HCT116 (cell line): ENCODE data around the gene SNTG2. TPM values are rescaled to one million over a fixed set of nuclear protein-coding genes. Genes with fewer than 3 reads are reported as not detected.

Experiments
- ATAC-seq: fragments of 200-7000 bp; cut with Tn5 transposase; 2 replicates; pipeline ENCODE4 v1.9.1; 2020; ENCODE audit warnings: mild to moderate bottlenecking, moderate library complexity
- BruUV-seq: library from RNA; stranded (reverse); fragments of 400-500 nt; replicated peaks from 2 replicates; lab custom pipeline; 2021; lab: Mats Ljungman, UMichigan
- CTCF ChIA-PET: fragments of 300-600 bp; sonication (Branson Sonifier 250); formaldehyde crosslinking; loops from one replicate; lab custom pipeline; 2021; ENCODE audit warnings: antibody characterized with exemption; lab: Charles Lee
- POLR2A ChIA-PET: fragments of 300-600, 350-600 bp; sonication (Branson Sonifier 250); formaldehyde crosslinking; loops from one replicate; lab custom pipeline; 2021; ENCODE audit warnings: antibody characterized with exemption; lab: Charles Lee
- RAD21 ChIA-PET, 2 experiments: fragments of 300-600 bp; sonication (Branson Sonifier 250); formaldehyde crosslinking; loops; one replicate each; lab custom pipeline; 2023; ENCODE audit warnings: low total read pairs in 2 of 2; ENCODE audit not compliant: uncharacterized antibody in 2 of 2, unreplicated experiment in 2 of 2, low non-redundant PET in 1 of 2; lab: Charles Lee
- DNase-seq: peaks from one replicate; pipeline ENCODE4 v3.0.0-alpha.2; 2010; ENCODE audit warnings: low read depth, low spot score
- H2AFZ ChIP-seq: fragments of 200-600 bp; shearing (Covaris generic), sonication (generic); 2 replicates; pipeline ENCODE4 v1.6.1; 2017; ENCODE audit warnings: low read depth, mixed run types, mixed read lengths, antibody characterized with exemption, low read length; ENCODE audit not compliant: poor library complexity, severe bottlenecking
- H3K27ac ChIP-seq: 2 replicates; pipeline ENCODE4 v1.5.1; 2012; ENCODE audit warnings: low read depth, low read length
- H3K27me3 ChIP-seq: fragments of 200-600 bp; sonication (generic); 2 replicates; pipeline ENCODE4 v1.6.1; 2016; ENCODE audit warnings: mixed run types, low read length, mixed read lengths; ENCODE audit not compliant: insufficient read depth
- H3K36me3 ChIP-seq, 2 experiments: fragments of 200-500 bp in 1 of 2; fragments of 200-600 bp in 1 of 2; sonication (Bioruptor generic) in 1 of 2; sonication (generic) in 1 of 2; 2 replicates each; pipeline versions ENCODE4 v1.5.1 to v1.6.1; 2014 to 2016; ENCODE audit warnings: low read length in 2 of 2, inconsistent platforms in 1 of 2, mixed read lengths in 1 of 2, mixed run types in 1 of 2; ENCODE audit not compliant: insufficient read depth in 2 of 2, control insufficient read depth in 1 of 2
- H3K4me1 ChIP-seq, 2 experiments: fragments of 200-600 bp in 1 of 2; sonication (generic) in 1 of 2; 2 replicates each; pipeline versions ENCODE4 v1.5.1 to v1.6.1; 2012 to 2017; ENCODE audit warnings: low read length in 2 of 2, inconsistent platforms in 1 of 2, mild to moderate bottlenecking in 1 of 2, mixed read lengths in 1 of 2, mixed run types in 1 of 2, moderate library complexity in 1 of 2; ENCODE audit not compliant: insufficient read depth in 2 of 2, control insufficient read depth in 1 of 2
- H3K4me2 ChIP-seq: fragments of 200-600 bp; sonication (generic); 2 replicates; pipeline ENCODE4 v1.6.1; 2017; ENCODE audit warnings: mixed run types, low read length, mixed read lengths
- H3K4me3 ChIP-seq, 2 experiments: fragments of 200-600 bp in 1 of 2; sonication (generic) in 1 of 2; replicated peaks in 1 of 2; 2 replicates each; pipeline ENCODE4 v1.5.1; 2011 to 2016; ENCODE audit warnings: low read length in 2 of 2, control low read depth in 1 of 2, low read depth in 1 of 2, mild to moderate bottlenecking in 1 of 2, mixed read lengths in 1 of 2, mixed run types in 1 of 2
- H3K79me2 ChIP-seq: fragments of 200-600 bp; sonication (generic); 2 replicates; pipeline ENCODE4 v1.6.1; 2017; ENCODE audit warnings: mild to moderate bottlenecking, mixed run types, low read length, moderate library complexity, mixed read lengths; ENCODE audit not compliant: insufficient read depth
- H3K9ac ChIP-seq: fragments of 200-600 bp; sonication (generic); 2 replicates; pipeline ENCODE4 v1.6.1; 2016; ENCODE audit warnings: low read length, mixed read lengths
- H3K9me2 ChIP-seq: fragments of 200-600 bp; sonication (generic), shearing (Covaris generic); 2 replicates; pipeline ENCODE4 v1.6.1; 2017; ENCODE audit warnings: mixed run types, mild to moderate bottlenecking, moderate library complexity; ENCODE audit not compliant: insufficient read depth
- H3K9me3 ChIP-seq, 2 experiments: fragments of 200-500 bp in 1 of 2; fragments of 200-600 bp in 1 of 2; sonication (Bioruptor generic) in 1 of 2; sonication (generic) in 1 of 2; 2 replicates each; pipeline ENCODE4 v1.6.1; 2014 to 2017; ENCODE audit warnings: low read length in 2 of 2, mixed read lengths in 2 of 2, inconsistent platforms in 1 of 2, low read depth in 1 of 2, mild to moderate bottlenecking in 1 of 2, mixed run types in 1 of 2, moderate library complexity in 1 of 2; ENCODE audit not compliant: control insufficient read depth in 1 of 2, insufficient read depth in 1 of 2
- H4K20me1 ChIP-seq: fragments of 200-600 bp; sonication (generic), shearing (Covaris generic); 2 replicates; pipeline ENCODE4 v1.6.1; 2017; ENCODE audit warnings: mixed run types, mild to moderate bottlenecking, moderate library complexity; ENCODE audit not compliant: insufficient read depth
- CBX3 ChIP-seq: IDR thresholded peaks from 2 replicates; pipeline ENCODE4 v1.6.1; 2012; ENCODE audit warnings: low read depth
- EGR1 ChIP-seq: IDR thresholded peaks from 2 replicates; pipeline ENCODE4 v1.6.1; 2012; ENCODE audit warnings: low read depth
- ELF1 ChIP-seq: IDR thresholded peaks from 2 replicates; pipeline ENCODE4 v1.6.1; 2012; ENCODE audit warnings: low read depth, borderline replicate concordance
- EZH2 ChIP-seq: fragments of 200-600 bp; sonication (generic); IDR thresholded peaks from 2 replicates; pipeline ENCODE4 v1.6.1; 2017; ENCODE audit warnings: antibody characterized with exemption, mixed run types
- EZH2phosphoT487 ChIP-seq: fragments of 200-600 bp; IDR thresholded peaks from 2 replicates; pipeline ENCODE4 v1.6.1; 2018; ENCODE audit warnings: antibody characterized with exemption, borderline replicate concordance
- POLR2A ChIP-seq: IDR thresholded peaks from 2 replicates; pipeline ENCODE4 v1.7.0; 2011; ENCODE audit warnings: borderline replicate concordance; ENCODE audit not compliant: insufficient read depth, insufficient read length; ENCODE audit errors: extremely low read depth
- POLR2AphosphoS5 ChIP-seq: IDR thresholded peaks from 2 replicates; pipeline ENCODE4 v1.6.1; 2011; ENCODE audit warnings: mild to moderate bottlenecking, low read depth, low read length, moderate library complexity
- RAD21 ChIP-seq: IDR thresholded peaks from 2 replicates; pipeline ENCODE4 v1.6.1; 2012; ENCODE audit warnings: low read depth, mild to moderate bottlenecking
- SIN3A ChIP-seq: IDR thresholded peaks from 2 replicates; pipeline ENCODE4 v1.6.1; 2012; ENCODE audit warnings: low read depth
- SP1 ChIP-seq: IDR thresholded peaks from 2 replicates; pipeline ENCODE4 v1.6.1; 2012; ENCODE audit warnings: low read depth
- SRF ChIP-seq: IDR thresholded peaks from 2 replicates; pipeline ENCODE4 v1.6.1; 2012; ENCODE audit warnings: low read depth
- TCF7L2 ChIP-seq: IDR thresholded peaks from 2 replicates; pipeline ENCODE4 v1.7.0; 2011; ENCODE audit warnings: borderline replicate concordance, inconsistent platforms; ENCODE audit not compliant: insufficient read depth, insufficient read length; ENCODE audit errors: extremely low read depth
- YY1 ChIP-seq: IDR thresholded peaks from 2 replicates; pipeline ENCODE4 v1.6.1; 2011; ENCODE audit warnings: low read length, low read depth, moderate library complexity, mild to moderate bottlenecking; ENCODE audit not compliant: insufficient replicate concordance; ENCODE audit errors: extremely low read depth
- ZNF274 ChIP-seq: fragments of 200-500 bp; sonication (Bioruptor generic); IDR thresholded peaks from 2 replicates; pipeline ENCODE4 v1.6.1; 2014; ENCODE audit warnings: mild to moderate bottlenecking, low read depth, low read length, inconsistent platforms
- intact Hi-C: fragments of 100-400 bp; cut with micrococcal nuclease; formaldehyde crosslinking; loops from 2 replicates; pipeline ENCODE4 v1.10.0; 2022
- total RNA-seq: library from RNA; stranded (reverse); gene quantifications from one replicate; pipeline ENCODE4 v1.2.1, GENCODE V29; 2021; ENCODE audit not compliant: unreplicated experiment
- TF ChIP-seq, protein P1 (sequence below): IDR thresholded peaks from 2 replicates; pipeline ENCODE4 v1.6.1; 2012; ENCODE audit warnings: low read depth
- TF ChIP-seq, protein P2 (sequence below): IDR thresholded peaks from 2 replicates; pipeline ENCODE4 v1.6.1; 2011; ENCODE audit warnings: mild to moderate bottlenecking, low read length, moderate library complexity; ENCODE audit not compliant: insufficient replicate concordance; ENCODE audit errors: extremely low read depth
- TF ChIP-seq, protein P3 (sequence below): IDR thresholded peaks from 2 replicates; pipeline ENCODE4 v1.6.1; 2012
- TF ChIP-seq, protein P4 (sequence below), 3 experiments: fragments of 200-600 bp in 1 of 3; sonication (generic) in 1 of 3; IDR thresholded peaks in 2 of 3; conservative IDR thresholded peaks in 1 of 3; 2 replicates each; pipeline ENCODE4 v1.5.1; 2012 to 2017; ENCODE audit warnings: low read depth in 2 of 3, low read length in 2 of 3, antibody characterized with exemption in 1 of 3, borderline replicate concordance in 1 of 3, control low read depth in 1 of 3, mild to moderate bottlenecking in 1 of 3, mixed read lengths in 1 of 3, mixed run types in 1 of 3, moderate library complexity in 1 of 3; ENCODE audit not compliant: insufficient read depth in 1 of 3
- TF ChIP-seq, protein P5 (sequence below): IDR thresholded peaks from 2 replicates; pipeline ENCODE4 v1.6.1; 2012

SNTG2 gene
- total RNA-seq, 1 experiment from 2014 or later = not detected

DNA sequence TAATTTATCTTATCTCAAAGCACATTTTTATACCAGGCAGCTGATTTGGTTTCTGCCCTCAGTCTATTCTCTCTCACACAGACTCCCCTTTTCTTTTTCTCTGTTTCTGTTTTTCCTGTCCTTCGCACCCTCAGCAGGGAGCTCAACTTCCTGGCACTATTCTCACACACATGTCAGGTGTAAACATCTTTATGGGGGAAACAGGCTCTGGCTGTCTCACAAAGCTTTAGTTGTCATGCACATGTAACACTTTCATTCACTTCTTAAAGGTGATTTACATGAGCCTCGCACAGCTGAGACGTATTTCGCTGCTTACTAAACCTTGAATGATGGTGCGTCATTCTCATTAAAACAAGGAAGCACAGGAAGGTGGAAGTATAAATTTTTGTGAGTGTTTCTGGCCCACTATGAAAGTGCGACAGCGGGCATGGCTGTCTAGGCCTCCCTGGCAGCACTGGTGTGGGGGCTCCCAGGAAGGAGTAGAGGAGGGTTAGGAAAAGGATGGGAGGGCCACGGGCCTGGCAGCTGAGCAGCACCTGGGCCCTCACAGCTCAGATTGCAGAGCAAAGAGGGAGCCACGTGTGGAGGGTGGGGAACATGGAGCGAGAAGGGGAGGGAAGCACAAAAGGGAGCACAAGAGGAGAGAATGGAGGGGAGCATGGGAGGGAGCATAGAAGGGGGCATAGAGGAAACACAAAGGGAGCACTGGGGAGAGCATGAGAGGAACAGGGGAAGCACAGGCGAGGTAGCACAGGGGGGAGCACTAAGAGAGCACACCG, 46.2 kb upstream of the SNTG2 start:
- ChIA-PET POLR2A (no interaction called here), RAD21 (no interaction called here), CTCF (no interaction called here)
- Histone ChIP-seq H3K4me1 (no peaks in the 10 kb centered on the region), H3K79me2 (no peaks in the 10 kb centered on the region), H4K20me1 (no peaks in the 10 kb centered on the region), H3K9me2 (no peaks in the 10 kb centered on the region), H3K4me2 (no peak overlapping the region), H3K4me3 (no peak overlapping the region), H2AFZ (no peak overlapping the region), H3K9me3 (no peaks in the 10 kb centered on the region), H3K9ac (no peak overlapping the region), H3K36me3 (no peaks in the 10 kb centered on the region), H3K27ac (no peak overlapping the region), H3K27me3 (peaks cover 12% of the 10 kb centered on the region)
- BruUV-seq = no TSS peak
- no peak for ATAC-seq
- intact Hi-C loops = no loop called here
- DNase-seq = no peak
- TF ChIP-seq SRF (no peak), ZNF274 (no peak), YY1 (no peak), RAD21 (no peak), TCF7L2 (no peak), POLR2AphosphoS5 (no peak), EZH2 (no peak), ELF1 (no peak), EGR1 (no peak), CBX3 (no peak), EZH2phosphoT487 (no peak), POLR2A (no peak), SP1 (no peak), SIN3A (no peak)
- TF ChIP-seq, protein P1, sequence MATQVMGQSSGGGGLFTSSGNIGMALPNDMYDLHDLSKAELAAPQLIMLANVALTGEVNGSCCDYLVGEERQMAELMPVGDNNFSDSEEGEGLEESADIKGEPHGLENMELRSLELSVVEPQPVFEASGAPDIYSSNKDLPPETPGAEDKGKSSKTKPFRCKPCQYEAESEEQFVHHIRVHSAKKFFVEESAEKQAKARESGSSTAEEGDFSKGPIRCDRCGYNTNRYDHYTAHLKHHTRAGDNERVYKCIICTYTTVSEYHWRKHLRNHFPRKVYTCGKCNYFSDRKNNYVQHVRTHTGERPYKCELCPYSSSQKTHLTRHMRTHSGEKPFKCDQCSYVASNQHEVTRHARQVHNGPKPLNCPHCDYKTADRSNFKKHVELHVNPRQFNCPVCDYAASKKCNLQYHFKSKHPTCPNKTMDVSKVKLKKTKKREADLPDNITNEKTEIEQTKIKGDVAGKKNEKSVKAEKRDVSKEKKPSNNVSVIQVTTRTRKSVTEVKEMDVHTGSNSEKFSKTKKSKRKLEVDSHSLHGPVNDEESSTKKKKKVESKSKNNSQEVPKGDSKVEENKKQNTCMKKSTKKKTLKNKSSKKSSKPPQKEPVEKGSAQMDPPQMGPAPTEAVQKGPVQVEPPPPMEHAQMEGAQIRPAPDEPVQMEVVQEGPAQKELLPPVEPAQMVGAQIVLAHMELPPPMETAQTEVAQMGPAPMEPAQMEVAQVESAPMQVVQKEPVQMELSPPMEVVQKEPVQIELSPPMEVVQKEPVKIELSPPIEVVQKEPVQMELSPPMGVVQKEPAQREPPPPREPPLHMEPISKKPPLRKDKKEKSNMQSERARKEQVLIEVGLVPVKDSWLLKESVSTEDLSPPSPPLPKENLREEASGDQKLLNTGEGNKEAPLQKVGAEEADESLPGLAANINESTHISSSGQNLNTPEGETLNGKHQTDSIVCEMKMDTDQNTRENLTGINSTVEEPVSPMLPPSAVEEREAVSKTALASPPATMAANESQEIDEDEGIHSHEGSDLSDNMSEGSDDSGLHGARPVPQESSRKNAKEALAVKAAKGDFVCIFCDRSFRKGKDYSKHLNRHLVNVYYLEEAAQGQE = no peak
- TF ChIP-seq, protein P2, sequence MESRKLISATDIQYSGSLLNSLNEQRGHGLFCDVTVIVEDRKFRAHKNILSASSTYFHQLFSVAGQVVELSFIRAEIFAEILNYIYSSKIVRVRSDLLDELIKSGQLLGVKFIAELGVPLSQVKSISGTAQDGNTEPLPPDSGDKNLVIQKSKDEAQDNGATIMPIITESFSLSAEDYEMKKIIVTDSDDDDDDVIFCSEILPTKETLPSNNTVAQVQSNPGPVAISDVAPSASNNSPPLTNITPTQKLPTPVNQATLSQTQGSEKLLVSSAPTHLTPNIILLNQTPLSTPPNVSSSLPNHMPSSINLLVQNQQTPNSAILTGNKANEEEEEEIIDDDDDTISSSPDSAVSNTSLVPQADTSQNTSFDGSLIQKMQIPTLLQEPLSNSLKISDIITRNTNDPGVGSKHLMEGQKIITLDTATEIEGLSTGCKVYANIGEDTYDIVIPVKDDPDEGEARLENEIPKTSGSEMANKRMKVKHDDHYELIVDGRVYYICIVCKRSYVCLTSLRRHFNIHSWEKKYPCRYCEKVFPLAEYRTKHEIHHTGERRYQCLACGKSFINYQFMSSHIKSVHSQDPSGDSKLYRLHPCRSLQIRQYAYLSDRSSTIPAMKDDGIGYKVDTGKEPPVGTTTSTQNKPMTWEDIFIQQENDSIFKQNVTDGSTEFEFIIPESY = no peak
- TF ChIP-seq, protein P3, sequence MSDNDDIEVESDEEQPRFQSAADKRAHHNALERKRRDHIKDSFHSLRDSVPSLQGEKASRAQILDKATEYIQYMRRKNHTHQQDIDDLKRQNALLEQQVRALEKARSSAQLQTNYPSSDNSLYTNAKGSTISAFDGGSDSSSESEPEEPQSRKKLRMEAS = no peak
- TF ChIP-seq, protein P4, sequence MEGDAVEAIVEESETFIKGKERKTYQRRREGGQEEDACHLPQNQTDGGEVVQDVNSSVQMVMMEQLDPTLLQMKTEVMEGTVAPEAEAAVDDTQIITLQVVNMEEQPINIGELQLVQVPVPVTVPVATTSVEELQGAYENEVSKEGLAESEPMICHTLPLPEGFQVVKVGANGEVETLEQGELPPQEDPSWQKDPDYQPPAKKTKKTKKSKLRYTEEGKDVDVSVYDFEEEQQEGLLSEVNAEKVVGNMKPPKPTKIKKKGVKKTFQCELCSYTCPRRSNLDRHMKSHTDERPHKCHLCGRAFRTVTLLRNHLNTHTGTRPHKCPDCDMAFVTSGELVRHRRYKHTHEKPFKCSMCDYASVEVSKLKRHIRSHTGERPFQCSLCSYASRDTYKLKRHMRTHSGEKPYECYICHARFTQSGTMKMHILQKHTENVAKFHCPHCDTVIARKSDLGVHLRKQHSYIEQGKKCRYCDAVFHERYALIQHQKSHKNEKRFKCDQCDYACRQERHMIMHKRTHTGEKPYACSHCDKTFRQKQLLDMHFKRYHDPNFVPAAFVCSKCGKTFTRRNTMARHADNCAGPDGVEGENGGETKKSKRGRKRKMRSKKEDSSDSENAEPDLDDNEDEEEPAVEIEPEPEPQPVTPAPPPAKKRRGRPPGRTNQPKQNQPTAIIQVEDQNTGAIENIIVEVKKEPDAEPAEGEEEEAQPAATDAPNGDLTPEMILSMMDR (IDR thresholded peaks at IDR 0.05 in 2 of 3, conservative IDR thresholded peaks at IDR 0.05 in 1 of 3; ENCODE audit: borderline replicate concordance in 1 of 3, insufficient read depth in 1 of 3, low read depth in 2 of 3, low read length in 2 of 3) = no peak
- TF ChIP-seq, protein P5, sequence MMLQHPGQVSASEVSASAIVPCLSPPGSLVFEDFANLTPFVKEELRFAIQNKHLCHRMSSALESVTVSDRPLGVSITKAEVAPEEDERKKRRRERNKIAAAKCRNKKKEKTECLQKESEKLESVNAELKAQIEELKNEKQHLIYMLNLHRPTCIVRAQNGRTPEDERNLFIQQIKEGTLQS = no peak
